Germinal center (tissue), 1 donor: ENCODE measurements around the gene KAZN.

Experiments
- DNase-seq: peaks from one replicate; pipeline ENCODE4 v3.0.0; 2012; ENCODE audit warnings: mixed read lengths, low spot score

The KAZN gene

DNA sequence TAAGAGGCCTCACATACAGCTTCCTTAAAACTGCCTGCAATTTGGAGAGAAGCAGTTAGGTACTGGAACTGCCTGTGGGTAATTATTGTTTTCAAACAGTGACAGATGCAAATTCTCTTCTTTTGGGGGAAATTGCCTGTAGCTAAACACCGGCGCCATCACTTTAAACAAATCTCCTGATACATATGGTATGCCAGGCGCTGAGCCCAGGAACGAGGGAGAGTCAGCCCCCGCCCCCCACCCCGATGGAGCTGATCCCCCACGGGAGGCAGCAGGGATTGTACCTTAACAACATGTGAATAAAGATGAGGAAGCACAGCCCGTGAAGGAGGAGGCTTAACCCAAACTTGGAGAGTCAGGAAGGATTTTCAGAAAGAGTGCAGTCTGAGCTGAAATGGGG, 562.1 kb downstream of the KAZN start:
- no peak for DNase-seq

DNA sequence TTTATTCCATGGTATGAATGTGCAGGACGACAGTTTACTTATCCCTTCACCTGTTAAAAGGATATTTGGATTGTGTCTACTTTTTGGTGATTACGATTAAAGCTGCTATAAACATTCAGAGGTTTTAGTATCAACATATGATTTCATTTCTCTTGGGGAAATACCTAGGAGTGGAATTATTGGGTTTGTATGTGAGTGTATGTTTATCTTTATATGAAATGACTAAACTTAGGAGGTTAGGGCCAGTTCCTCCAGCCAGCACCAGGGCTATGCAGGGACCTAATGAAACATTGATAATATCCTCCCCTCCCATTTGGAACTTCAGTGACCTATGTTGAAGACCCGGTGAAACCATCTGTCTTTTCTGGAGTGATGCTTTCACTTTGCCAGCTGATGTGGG, 568.9 kb downstream of the KAZN start:
- no peak for DNase-seq
